Left renal cortex interstitium (tissue), 4 donors: ENCODE measurements around the gene EFL1. TPM values are rescaled to one million over a fixed set of nuclear protein-coding genes. Genes with fewer than 3 reads are reported as not detected.

Experiments used
- DNase-seq, 4 donors: peaks; one replicate each; pipeline ENCODE4 v3.0.0-alpha.2; 2013; ENCODE audit warnings: low read depth in 4 of 4, low spot score in 2 of 4, missing footprints in 1 of 4
- polyA plus RNA-seq, 4 donors: library from polyadenylated mRNA; unstranded; fragments of 120-200 nt; gene quantifications; one replicate each; pipeline ENCODE4 v1.2.1, GENCODE V29; 2013; ENCODE audit not compliant: insufficient read length in 4 of 4

EFL1 gene
- polyA plus RNA-seq, 4 donors = 19.3 to 26.5 (median 20.9) TPM

DNA sequence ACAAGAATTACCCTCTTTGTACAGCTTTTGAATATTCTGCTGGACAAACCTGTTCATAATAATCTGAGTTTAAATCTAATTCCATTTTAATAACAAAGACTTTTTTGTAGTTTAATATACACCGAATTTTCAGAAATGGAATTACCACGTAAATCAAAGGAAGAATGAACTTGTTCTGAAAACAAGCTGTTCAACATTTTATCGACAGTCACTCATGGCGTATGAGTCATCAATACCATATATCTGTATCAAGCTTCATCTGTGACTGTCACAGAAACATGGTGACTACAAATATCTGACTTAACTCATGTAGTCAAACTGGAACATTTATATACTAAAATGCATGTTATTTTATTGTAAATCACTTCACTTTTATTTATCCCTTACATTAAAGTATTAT is 90.0 kb downstream of the EFL1 start:
- no peak for DNase-seq

- DNase-seq = no peak
These were observed 93.8 kb downstream of the EFL1 start for GRCh38 chr15:82168757-82169156.

GRCh38 chr15:82168296-82168695 is 94.2 kb downstream of the EFL1 start:
- DNase-seq = no peak

DNA sequence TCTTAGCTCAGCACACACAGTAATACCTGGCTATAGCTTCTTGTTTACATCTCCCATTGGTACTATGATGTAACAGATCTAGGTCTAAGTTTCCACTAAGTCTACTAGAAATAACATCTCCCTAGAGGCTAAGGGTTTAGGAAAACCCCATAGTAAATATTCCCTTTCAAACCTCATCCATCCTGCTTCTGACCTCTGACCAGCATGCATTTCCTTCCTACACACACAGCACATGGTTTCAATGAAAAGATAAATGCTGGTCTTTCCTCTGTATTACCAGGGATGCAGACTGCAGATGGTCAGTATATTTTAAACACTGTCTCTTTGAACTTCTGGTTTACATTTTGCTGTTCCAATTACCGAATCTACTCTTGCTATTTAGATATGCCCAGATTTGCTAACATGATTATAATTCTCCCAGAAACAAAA is 96.6 kb downstream of the EFL1 start:
- no peak for DNase-seq

GRCh38 chr15:82159922-82160321 is 102.6 kb downstream of the EFL1 start:
- DNase-seq = no peak

- DNase-seq = no peak
These were observed 103.7 kb downstream of the EFL1 start for GRCh38 chr15:82158811-82159210.

DNA sequence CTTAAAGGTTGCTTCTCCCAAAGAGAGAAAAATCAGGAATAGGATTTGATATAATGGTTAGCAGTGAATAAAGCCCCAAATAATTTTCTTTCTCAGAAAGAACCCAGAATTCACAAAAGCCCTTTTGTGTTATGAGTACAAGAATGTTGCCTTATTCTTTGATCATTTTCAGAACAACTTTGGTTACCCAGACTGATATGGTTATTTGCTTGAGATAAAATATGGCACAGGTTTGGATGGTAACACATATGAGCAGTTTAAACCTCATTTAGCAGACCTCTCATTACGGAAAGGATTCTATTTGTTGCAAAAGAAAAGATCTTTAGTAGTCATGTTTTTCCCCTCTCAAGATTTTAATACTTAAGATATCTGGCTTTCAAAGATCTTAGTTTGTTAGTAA is 111.9 kb downstream of the EFL1 start:
- no peak for DNase-seq

DNA sequence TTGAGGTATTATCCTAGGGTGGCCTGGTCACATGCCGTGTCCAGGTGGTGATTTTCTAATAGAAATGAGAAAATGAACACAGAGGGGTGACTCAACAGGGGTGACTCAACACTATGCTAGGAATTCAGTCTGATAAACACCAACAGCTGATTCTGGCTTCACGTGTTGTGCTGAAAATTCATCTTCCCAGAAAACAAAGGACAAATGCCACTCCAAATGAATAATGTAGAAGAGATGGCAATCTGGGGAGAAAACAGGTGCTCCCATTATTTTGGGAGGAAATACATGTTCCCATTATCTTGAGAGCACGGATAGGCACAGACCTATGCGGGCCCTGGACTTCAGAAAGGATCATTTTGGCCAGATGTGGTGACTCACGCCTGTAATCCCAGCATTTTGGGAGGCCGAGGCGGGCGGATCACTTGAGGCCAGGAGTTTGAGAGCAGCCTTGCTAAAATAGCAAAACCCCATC is 115.5 kb downstream of the EFL1 start:
- DNase-seq = no peak

DNA sequence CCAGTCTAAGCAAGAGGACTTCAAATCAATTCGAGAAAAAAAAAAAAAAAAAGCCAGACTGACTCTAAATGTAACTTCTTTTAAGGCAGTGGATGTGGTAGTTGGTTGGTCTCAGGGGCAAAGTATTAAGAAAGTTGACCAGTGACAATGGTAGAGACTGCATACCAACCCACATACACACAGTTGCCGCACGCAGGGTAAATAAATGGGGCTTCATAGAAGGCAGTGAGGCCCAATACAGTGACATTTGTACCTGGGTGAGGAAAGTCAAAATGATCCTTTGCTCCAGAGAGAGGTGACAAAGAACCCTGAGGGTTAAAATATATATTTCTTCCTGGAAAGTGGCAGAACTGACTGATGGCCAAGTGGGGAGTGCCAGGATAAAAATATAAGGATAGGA is 116.0 kb downstream of the EFL1 start:
- no peak for DNase-seq

DNA sequence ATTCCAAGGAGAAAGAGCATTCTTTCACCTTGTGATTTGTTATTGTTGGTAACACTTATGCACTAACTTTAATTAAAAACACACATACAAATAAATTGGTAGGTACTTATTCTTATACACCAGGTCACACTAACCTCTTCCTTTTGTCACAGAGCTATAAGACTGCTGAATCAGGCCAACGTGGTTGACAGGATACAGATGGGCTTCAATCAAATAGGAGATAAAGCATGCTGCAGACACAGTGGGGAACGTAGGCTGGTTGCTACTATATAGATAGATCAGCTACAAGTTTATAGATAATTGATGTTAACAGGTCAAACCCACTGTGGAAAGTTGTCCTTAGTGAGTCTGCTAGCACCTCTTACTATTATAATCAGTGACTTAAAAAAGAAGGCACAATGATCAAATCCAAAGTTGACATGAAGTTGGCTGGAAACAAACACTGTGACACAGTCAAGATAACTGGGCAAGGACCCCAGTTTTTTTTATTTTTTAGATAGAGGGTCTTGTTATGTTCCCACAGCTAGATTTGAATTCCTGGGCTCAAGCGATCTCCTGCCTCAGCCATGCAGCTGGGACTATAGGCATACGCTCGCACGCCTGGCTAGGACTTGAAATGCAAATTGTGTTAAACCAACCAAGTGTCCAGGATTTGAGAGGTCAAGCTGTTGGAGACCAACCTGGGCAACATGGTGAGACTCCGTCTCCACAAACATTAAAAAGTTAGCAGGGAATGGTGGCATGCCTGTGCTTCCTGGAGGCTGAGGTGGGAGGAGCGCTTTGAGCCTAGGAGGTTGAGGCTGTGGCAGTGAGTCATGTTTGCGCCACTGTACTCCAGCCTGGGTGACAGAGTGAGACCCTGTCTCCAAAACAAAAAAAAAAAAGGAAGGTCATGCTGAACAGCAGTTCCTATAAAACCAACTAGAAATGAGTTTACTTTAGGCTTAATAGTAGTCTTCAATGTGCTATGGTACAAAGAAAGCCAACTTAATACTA is 118.8 kb downstream of the EFL1 start:
- DNase-seq = no peak

DNA sequence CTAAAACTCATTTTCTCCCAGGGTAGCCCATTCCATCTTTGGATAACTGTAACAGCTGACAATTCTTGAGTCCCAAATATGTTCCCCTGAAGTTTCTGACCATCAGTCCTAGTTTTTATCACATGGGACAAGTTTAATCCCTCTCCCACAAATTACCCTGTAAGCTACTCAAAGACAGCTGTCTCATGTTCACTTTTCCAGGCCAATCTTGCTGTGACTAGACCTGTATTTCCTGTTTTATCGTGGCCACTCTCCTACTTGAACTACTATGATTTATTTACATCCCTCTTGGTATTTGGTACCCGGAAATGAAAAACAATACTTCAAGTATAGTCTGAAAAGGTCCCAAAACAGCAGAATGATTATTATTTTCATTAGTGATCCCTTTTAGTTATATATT is 121.6 kb downstream of the EFL1 start:
- no peak for DNase-seq

- peak in 1 of 4 donors; percentile 44 for DNase-seq
These were observed 122.7 kb downstream of the EFL1 start for GRCh38 chr15:82139823-82140268.

- DNase-seq = no peak
These were observed 124.2 kb downstream of the EFL1 start for GRCh38 chr15:82138306-82138705.

DNA sequence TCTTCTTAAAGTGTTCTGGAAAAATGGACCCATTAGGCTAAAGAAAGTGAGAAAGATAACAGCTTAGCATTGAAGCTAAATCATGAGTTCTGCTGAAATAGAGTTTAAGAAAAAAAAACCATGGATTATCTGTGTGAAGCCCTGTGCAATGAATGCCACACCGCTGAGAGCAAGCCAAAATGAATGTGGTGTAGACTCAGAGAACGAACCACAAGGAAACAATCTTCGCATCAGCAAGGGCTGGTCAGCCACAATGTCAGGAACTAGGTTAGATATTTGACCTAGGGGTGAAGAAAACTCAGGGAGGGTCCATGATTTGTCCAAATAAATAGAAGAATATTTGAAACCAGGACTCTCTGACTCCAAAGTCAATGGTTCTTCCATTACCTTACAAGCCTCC is 125.3 kb downstream of the EFL1 start:
- DNase-seq = no peak

DNA sequence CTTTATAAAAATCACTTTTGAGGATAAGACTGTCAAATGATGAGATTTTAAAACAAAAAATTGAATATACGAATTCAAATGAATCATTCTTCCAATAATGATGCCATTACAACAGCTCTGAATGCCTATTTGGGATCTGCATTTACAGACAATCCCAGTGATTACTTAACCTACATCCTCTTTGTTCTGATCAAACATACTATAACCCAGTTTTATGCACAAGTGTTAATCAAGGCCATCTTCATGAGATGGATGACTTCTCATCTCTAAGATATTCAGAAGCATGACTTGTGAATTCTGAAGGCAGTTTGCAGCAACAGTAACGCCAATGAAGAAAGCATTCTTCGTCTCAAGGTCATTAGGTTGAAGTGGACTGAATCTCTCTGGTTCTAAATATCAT is 126.4 kb downstream of the EFL1 start:
- no peak for DNase-seq

DNA sequence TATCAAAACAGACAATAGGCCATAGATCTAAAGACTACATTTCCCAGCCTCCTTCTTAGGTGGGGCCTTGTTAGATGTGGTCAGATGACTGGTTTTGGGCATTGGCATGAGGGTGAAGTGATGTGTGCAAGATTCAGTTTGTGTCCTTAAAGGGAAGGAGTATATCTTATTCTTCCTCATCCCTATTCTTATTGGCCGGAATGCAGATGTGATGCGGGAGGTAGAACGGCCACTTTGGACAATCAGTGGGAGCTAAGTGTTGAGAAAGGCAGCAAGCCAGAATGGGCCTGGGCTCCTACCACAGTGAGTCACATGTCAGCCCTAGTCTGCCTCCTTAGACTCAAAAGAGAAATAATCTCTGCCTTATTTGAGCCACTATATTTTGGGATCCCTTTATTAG is 126.9 kb downstream of the EFL1 start:
- DNase-seq = no peak

DNA sequence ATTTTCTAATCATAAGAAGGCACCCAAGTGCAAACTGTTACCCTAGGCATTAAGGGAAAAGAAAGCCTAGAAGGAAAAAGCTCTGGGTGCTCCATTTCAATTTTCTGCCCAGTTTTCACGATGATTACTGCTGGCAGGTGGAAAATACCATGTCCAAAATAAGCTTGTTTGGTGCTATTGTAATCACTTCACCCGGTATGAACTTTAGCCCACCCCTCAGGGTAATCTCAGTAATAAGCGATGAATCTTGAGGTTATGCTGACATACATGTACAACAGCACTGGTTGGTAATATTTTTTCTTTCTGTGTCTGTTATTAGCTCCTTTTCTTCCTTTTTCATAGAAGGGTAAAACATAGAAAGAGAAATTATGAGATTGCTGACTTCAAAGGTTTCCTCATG is 128.1 kb downstream of the EFL1 start:
- no peak for DNase-seq

GRCh38 chr15:82133251-82133650 is 129.3 kb downstream of the EFL1 start:
- DNase-seq = no peak

GRCh38 chr15:82132742-82133141 is 129.8 kb downstream of the EFL1 start:
- no peak for DNase-seq

DNA sequence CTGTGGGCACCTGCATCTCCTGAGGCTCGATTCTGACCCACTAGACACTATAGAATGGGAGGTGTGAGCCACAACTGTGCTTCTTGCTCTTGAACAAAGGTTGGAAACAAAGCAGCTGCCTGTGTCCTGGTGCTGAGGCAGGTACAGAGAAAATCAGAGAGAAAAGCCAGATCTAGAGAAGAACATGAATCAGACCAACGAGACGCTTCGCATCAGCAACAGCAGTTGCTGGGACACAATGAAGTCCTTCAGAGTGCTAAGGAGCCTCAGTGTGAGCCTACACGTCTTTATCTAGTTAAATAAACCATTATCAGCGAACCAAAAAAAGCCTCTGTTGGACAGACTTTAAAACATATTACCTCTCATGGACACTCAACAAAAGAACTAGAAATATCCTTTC is 130.4 kb downstream of the EFL1 start:
- no peak for DNase-seq

DNA sequence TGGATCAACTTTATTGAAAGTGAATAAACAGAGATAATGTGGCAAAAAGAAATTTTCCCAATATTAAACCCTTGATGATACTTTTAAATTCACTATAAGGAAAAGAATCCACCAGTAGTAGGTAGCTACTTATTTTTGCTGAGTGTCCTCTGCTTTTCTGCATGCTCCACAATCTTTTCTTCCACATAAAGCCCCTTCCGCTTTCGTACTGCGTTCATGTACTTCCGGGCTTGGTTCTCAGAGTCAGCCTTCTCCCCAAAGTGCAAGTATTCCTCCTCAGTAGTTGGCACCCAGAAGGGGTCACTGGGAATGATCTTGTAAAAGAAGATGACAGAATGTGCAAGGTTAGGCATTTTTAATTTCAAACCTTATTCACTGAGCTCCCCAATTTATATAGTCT is 132.3 kb downstream of the EFL1 start:
- DNase-seq = no peak

- peak in 2 of 4 donors; percentile 25 to 39 for DNase-seq
These were observed 132.8 kb downstream of the EFL1 start for GRCh38 chr15:82129761-82130160.
